Endothelial cell of umbilical vein (primary cell): ENCODE measurements around the gene GSG1L. TPM values are rescaled to one million over a fixed set of nuclear protein-coding genes. Genes with fewer than 3 reads are reported as not detected.

ENCODE experiments used
- BruUV-seq: library from RNA; stranded (reverse); fragments of 400-500 nt; replicated peaks from 2 replicates; lab custom pipeline; 2021; lab: Mats Ljungman, UMichigan
- CTCF ChIA-PET: fragments of 300-600, 350-600 bp; sonication (Branson Sonifier 250); formaldehyde crosslinking; loops from one replicate; lab custom pipeline; 2021; ENCODE audit warnings: antibody characterized with exemption, inconsistent platforms; lab: Charles Lee
- POLR2A ChIA-PET: fragments of 300-600, 350-600 bp; sonication (Branson Sonifier 250); formaldehyde crosslinking; loops from one replicate; lab custom pipeline; 2021; ENCODE audit warnings: antibody characterized with exemption, inconsistent platforms; lab: Charles Lee
- DNase-seq: peaks from one replicate; pipeline ENCODE4 v3.0.0-alpha.2; 2011; ENCODE audit warnings: low read depth, low spot score
- FAIRE-seq: peaks from 2 replicates; lab custom pipeline; 2011; peaks lifted over from hg19 to GRCh38; lab: Jason Lieb, UNC
- H2AFZ ChIP-seq: 2 replicates; pipeline ENCODE4 v1.6.0; 2012; ENCODE audit warnings: low read depth, low read length, control low read depth, inconsistent platforms
- H3K27ac ChIP-seq: 2 replicates; pipeline ENCODE4 v1.5.1; 2011; ENCODE audit warnings: low read depth, mild to moderate bottlenecking, control low read depth, low read length, moderate library complexity; ENCODE audit not compliant: insufficient read depth
- H3K27me3 ChIP-seq, 2 experiments: 2 replicates each; pipeline versions ENCODE4 v1.6.0 to v1.6.1; 2011; ENCODE audit warnings: low read length in 2 of 2, mixed read lengths in 1 of 2; ENCODE audit not compliant: control insufficient read depth in 2 of 2, insufficient read depth in 2 of 2
- H3K36me3 ChIP-seq, 2 experiments: 2 replicates in 1 of 2; 3 replicates in 1 of 2; pipeline ENCODE4 v1.5.1; 2011; ENCODE audit warnings: low read length in 2 of 2, mild to moderate bottlenecking in 1 of 2, moderate library complexity in 1 of 2; ENCODE audit not compliant: control insufficient read depth in 2 of 2, insufficient read depth in 2 of 2; ENCODE audit errors: extremely low read depth in 1 of 2
- H3K4me1 ChIP-seq: 3 replicates; pipeline ENCODE4 v1.5.1; 2011; ENCODE audit warnings: mild to moderate bottlenecking, low read length; ENCODE audit not compliant: control insufficient read depth, insufficient read depth; ENCODE audit errors: extremely low read depth
- H3K4me2 ChIP-seq: 2 replicates; pipeline ENCODE4 v1.6.1; 2011; ENCODE audit warnings: low read length, control low read depth, mixed read lengths; ENCODE audit not compliant: insufficient read depth
- H3K4me3 ChIP-seq, 3 experiments: fragments of 200-600 bp in 1 of 3; sonication (generic), shearing (Covaris generic) in 1 of 3; replicated peaks in 1 of 3; 2 replicates each; pipeline ENCODE4 v1.5.1; 2011 to 2016; ENCODE audit warnings: control low read depth in 3 of 3, low read length in 3 of 3, mild to moderate bottlenecking in 2 of 3, inconsistent platforms in 1 of 3, low read depth in 1 of 3, moderate library complexity in 1 of 3; ENCODE audit not compliant: insufficient read depth in 1 of 3
- H3K79me2 ChIP-seq: 2 replicates; pipeline ENCODE4 v1.6.0; 2012; ENCODE audit warnings: low read length, inconsistent platforms; ENCODE audit not compliant: control insufficient read depth, insufficient read depth
- H3K9ac ChIP-seq: replicated peaks from 2 replicates; pipeline ENCODE3; 2011; ENCODE audit warnings: low read length, control low read depth; ENCODE audit not compliant: insufficient read depth; ENCODE audit errors: extremely low read depth
- H3K9me1 ChIP-seq: replicated peaks from 3 replicates; pipeline ENCODE4 v1.6.0; 2011; ENCODE audit warnings: mild to moderate bottlenecking, low read length; ENCODE audit not compliant: control insufficient read depth, insufficient read depth; ENCODE audit errors: extremely low read depth
- H3K9me3 ChIP-seq: replicated peaks from 2 replicates; pipeline ENCODE4 v1.5.1; 2012; ENCODE audit warnings: low read length, inconsistent platforms; ENCODE audit not compliant: control insufficient read depth, insufficient read depth
- H4K20me1 ChIP-seq: replicated peaks from 2 replicates; pipeline ENCODE3; 2011; ENCODE audit warnings: mild to moderate bottlenecking, low read length; ENCODE audit not compliant: control insufficient read depth, insufficient read depth; ENCODE audit errors: extremely low read depth
- CTCF ChIP-seq, 2 donors: IDR thresholded peaks; 1 replicate in 1 of 2; 2 replicates in 1 of 2; pipeline ENCODE4 v1.5.1; 2011; ENCODE audit warnings: low read length in 2 of 2, mild to moderate bottlenecking in 2 of 2, moderate library complexity in 2 of 2, control low read depth in 1 of 2, inconsistent platforms in 1 of 2, low read depth in 1 of 2; ENCODE audit not compliant: insufficient read depth in 1 of 2; ENCODE audit errors: extremely low read depth in 1 of 2
- EZH2 ChIP-seq: IDR thresholded peaks from 2 replicates; pipeline ENCODE4 v1.6.1; 2012; ENCODE audit warnings: borderline replicate concordance, low read depth, mild to moderate bottlenecking, moderate library complexity, low read length, inconsistent platforms; ENCODE audit not compliant: severe bottlenecking
- FOS ChIP-seq: IDR thresholded peaks from 2 replicates; pipeline ENCODE4 v1.6.1; 2011; ENCODE audit warnings: mild to moderate bottlenecking, low read length, moderate library complexity, borderline replicate concordance; ENCODE audit not compliant: insufficient read depth
- GATA2 ChIP-seq: IDR thresholded peaks from 2 replicates; pipeline ENCODE4 v1.7.0; 2011; ENCODE audit warnings: low read depth, mild to moderate bottlenecking, moderate library complexity, mixed read lengths, low read length; ENCODE audit not compliant: insufficient read length, insufficient read depth
- JUN ChIP-seq: IDR thresholded peaks from 2 replicates; pipeline ENCODE4 v1.6.1; 2011; ENCODE audit warnings: borderline replicate concordance, low read depth; ENCODE audit not compliant: insufficient read length, insufficient read depth
- MYC ChIP-seq: IDR thresholded peaks from one replicate; pipeline ENCODE4 v1.6.1; 2011; ENCODE audit warnings: mild to moderate bottlenecking, low read depth, low read length
- POLR2A ChIP-seq: IDR thresholded peaks from 2 replicates; pipeline ENCODE4 v1.6.1; 2012; ENCODE audit warnings: low read depth, mild to moderate bottlenecking, control low read depth, low read length
- POLR2AphosphoS5 ChIP-seq: IDR thresholded peaks from 2 replicates; pipeline ENCODE4 v1.6.1; 2012; ENCODE audit warnings: low read depth, mild to moderate bottlenecking, control low read depth, low read length, moderate library complexity; ENCODE audit not compliant: insufficient read depth
- dilution Hi-C: fragments of 300-500 bp; cut with MboI; formaldehyde crosslinking; loops from one replicate; pipeline ENCODE4 v1.15.0; 2019; ENCODE audit warnings: low sequenced_read_pairs; ENCODE audit not compliant: extremely low pct_ligation_motif_present
- intact Hi-C: fragments of 100-400 bp; cut with micrococcal nuclease; formaldehyde crosslinking; loops from one replicate; pipeline ENCODE4 v1.10.0; 2022
- polyA plus RNA-seq, 4 experiments: library from polyadenylated mRNA; depleted of rRNA in 3 of 4; stranded (reverse) in 3 of 4; unstranded in 1 of 4; fragments of >200 nt; gene quantifications; 2 replicates each; pipeline versions ENCODE4 v1.2.1 to v1.2.3, GENCODE V29; 2011 to 2012; ENCODE audit warnings: missing spikeins in 1 of 4
- total RNA-seq: library from RNA; stranded (reverse); gene quantifications from 2 replicates; pipeline ENCODE4 v1.2.3, GENCODE V29; 2021
- TF ChIP-seq, protein P1 (sequence below): IDR thresholded peaks from 2 replicates; pipeline ENCODE4 v1.6.1; 2011; ENCODE audit not compliant: insufficient read depth, insufficient read length

GSG1L gene
- total and polyA plus RNA-seq, 2 donors (not counting 3 experiments of a cell fraction or from before 2014, with no cell fraction given): 0.06 TPM; not detected in 1

DNA sequence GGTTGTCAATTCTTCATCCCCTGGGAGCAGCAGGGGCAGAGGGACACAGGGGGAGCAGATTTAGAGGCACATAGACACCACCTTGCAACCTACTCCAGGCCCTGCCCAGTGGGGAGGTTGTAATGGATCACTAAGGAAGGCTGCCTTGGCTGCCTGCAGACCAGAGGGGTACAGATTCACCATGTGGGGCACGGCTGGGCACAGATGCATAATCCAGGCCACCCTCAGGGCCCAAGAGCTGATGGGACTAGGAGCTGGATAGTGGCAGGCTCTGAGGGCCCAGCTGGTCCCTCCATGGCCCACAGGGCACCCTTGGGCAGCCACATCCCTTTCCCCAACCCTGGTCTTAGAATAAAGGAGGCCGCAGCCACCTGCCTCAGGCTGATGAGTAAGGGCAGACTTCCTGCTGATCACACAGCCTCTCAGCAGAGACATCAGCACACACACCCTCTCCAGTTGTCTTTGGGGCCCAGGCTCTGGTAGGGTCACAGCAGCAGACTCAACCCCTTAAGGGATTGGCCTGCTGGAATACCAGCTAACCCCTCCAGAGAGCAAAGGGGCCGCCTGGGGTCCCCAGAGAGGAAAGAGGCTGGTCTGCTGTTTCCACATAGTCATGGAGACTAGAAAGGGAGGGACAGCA, 224.9 kb downstream of the GSG1L start:
- H3K36me3 ChIP-seq: no peaks in the 10 kb centered on the region
- intact Hi-C loops: no loop called here
- no peaks in the 10 kb centered on the region for H4K20me1 ChIP-seq
- DNase-seq (no peak), FAIRE-seq (no peak)
- no peak overlapping the region for H2AFZ ChIP-seq
- peaks cover 7 to 22% of the 10 kb centered on the region in 2 experiments for H3K27me3 ChIP-seq
- ChIA-PET POLR2A (no interaction called here), CTCF (no interaction called here)
- BruUV-seq: no TSS peak
- no peaks in the 10 kb centered on the region for H3K4me1 ChIP-seq
- no peak overlapping the region for H3K4me3 ChIP-seq
- no peak overlapping the region for H3K27ac ChIP-seq
- H3K9me1 ChIP-seq: no peaks in the 10 kb centered on the region
- no peak overlapping the region for H3K4me2 ChIP-seq
- TF ChIP-seq GATA2 (no peak), EZH2 (no peak), CTCF (IDR thresholded peaks at IDR 0.05; ENCODE audit: extremely low read depth in 1 of 2, insufficient read depth in 1 of 2, low read depth in 1 of 2, low read length in 2 of 2) (no peak)
- TF ChIP-seq, protein P1, sequence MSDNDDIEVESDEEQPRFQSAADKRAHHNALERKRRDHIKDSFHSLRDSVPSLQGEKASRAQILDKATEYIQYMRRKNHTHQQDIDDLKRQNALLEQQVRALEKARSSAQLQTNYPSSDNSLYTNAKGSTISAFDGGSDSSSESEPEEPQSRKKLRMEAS: no peak
- dilution Hi-C loops: no loop called here
- no peaks in the 10 kb centered on the region for H3K9me3 ChIP-seq
- no peak overlapping the region for H3K9ac ChIP-seq
- H3K79me2 ChIP-seq: no peaks in the 10 kb centered on the region

GRCh38 chr16:27829975-27830374, 233.5 kb downstream of the GSG1L start:
- TF ChIP-seq GATA2 (no peak), CTCF (IDR thresholded peaks at IDR 0.05; ENCODE audit: extremely low read depth in 1 of 2, insufficient read depth in 1 of 2, low read depth in 1 of 2, low read length in 2 of 2) (no peak), EZH2 (no peak), POLR2AphosphoS5 (no peak), FOS (no peak), POLR2A (no peak), MYC (no peak), JUN (no peak)
- TF ChIP-seq, protein P1: no peak

More at GRCh38 chr16:27829975-27830374, 233.5 kb downstream of the GSG1L start:
- intact Hi-C loops: no loop called here
- no peak for FAIRE-seq
- ChIA-PET POLR2A (no interaction called here), CTCF (interaction anchor here (0.7 kb wide), 1 partner anchor 14 kb away, joined by 3 read pairs; no protein-coding TSS in a partner anchor)
- no peaks in the 10 kb centered on the region for H3K4me1 ChIP-seq
- peaks cover 3 to 13% of the 10 kb centered on the region in 2 experiments for H3K27me3 ChIP-seq
- no peak overlapping the region for H3K4me3 ChIP-seq
- no peaks in the 10 kb centered on the region for H3K36me3 ChIP-seq
- DNase-seq: no peak
- no peak overlapping the region for H2AFZ ChIP-seq
- no TSS peak for BruUV-seq
- no peak overlapping the region for H3K27ac ChIP-seq
- no peaks in the 10 kb centered on the region for H3K9me3 ChIP-seq
- no peak overlapping the region for H3K9ac ChIP-seq
- H3K79me2 ChIP-seq: no peaks in the 10 kb centered on the region
- H3K4me2 ChIP-seq: no peak overlapping the region
- H4K20me1 ChIP-seq: no peaks in the 10 kb centered on the region
- dilution Hi-C loops: no loop called here
- no peaks in the 10 kb centered on the region for H3K9me1 ChIP-seq
